D721Med (cell line): ENCODE results near the gene ANO10.
A peak's percentile ranks its signal among the peaks of the same experiment; 100 is the strongest.
"Not testable (repeated sequence)": the region's sequence is repeated elsewhere in the genome, so short reads cannot be mapped to it uniquely, and the experiment has no call there.

Experiments
- DNase-seq: peaks from one replicate; pipeline ENCODE4 v3.0.0; 2011; ENCODE audit warnings: low spot score; ENCODE audit not compliant: insufficient read length
- FAIRE-seq: peaks from 2 replicates; lab custom pipeline; 2011; peaks lifted over from hg19 to GRCh38; lab: Jason Lieb, UNC
- CTCF ChIP-seq: IDR thresholded peaks from 2 replicates; pipeline ENCODE4 v1.5.1; 2012; ENCODE audit warnings: mild to moderate bottlenecking, control low read depth; ENCODE audit not compliant: insufficient read depth; ENCODE audit errors: missing control alignments

ANO10 gene, protein sequence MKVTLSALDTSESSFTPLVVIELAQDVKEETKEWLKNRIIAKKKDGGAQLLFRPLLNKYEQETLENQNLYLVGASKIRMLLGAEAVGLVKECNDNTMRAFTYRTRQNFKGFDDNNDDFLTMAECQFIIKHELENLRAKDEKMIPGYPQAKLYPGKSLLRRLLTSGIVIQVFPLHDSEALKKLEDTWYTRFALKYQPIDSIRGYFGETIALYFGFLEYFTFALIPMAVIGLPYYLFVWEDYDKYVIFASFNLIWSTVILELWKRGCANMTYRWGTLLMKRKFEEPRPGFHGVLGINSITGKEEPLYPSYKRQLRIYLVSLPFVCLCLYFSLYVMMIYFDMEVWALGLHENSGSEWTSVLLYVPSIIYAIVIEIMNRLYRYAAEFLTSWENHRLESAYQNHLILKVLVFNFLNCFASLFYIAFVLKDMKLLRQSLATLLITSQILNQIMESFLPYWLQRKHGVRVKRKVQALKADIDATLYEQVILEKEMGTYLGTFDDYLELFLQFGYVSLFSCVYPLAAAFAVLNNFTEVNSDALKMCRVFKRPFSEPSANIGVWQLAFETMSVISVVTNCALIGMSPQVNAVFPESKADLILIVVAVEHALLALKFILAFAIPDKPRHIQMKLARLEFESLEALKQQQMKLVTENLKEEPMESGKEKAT

GRCh38 chr3:43621656-43622432, at the start of gene ANO10:
TSS of gene ANO10 (minus strand) at chr3:43622011. CDS start at chr3:43605852, 16,159 bp downstream.
- FAIRE-seq, result no peak

GRCh38 chr3:43670635-43671522, 49.1 kb upstream of the ANO10 start:
- TF ChIP-seq CTCF, result no peak
- no peak for DNase-seq
- no peak for FAIRE-seq

More at GRCh38 chr3:43621656-43622432, at the start of gene ANO10:
- TF ChIP-seq CTCF, result no peak
- peak; percentile 69 for DNase-seq

DNA sequence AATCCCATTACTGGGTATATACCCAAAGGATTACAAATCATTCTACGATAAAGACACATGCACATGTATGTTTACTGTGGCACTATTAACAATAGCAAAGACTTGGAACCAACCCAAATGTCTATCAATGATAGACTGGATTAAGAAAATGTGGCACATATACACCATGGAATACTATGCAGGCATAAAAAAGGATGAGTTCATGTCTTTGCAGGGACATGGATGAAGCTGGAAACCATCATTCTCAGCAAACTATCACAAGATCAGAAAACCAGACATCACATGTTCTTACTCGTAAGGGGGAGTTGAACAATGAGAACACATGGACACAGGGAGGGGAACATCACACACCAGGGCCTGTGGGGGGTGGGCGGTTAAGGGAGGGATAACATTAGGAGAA, 43.2 kb upstream of the ANO10 start:
- DNase-seq, FAIRE-seq: not testable (repeated sequence)

DNA sequence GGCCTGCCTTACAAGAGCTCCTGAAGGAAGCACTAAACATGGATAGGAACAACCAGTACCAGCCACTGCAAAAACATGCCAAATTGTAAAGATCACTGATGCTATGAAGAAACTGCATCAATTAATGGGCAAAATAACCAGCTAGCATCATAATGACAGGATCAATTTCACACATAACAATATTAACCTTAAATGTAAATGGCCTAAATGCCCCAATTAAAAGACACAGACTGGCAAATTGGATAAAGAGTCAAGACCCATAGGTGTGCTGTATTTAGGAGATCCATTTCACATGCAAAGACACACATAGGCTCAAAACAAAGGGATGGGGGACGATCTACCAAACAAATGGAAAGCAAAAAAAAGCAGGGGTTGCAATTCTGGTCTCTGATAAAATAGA, 39.6 kb upstream of the ANO10 start:
- FAIRE-seq, result not testable (repeated sequence)

DNA sequence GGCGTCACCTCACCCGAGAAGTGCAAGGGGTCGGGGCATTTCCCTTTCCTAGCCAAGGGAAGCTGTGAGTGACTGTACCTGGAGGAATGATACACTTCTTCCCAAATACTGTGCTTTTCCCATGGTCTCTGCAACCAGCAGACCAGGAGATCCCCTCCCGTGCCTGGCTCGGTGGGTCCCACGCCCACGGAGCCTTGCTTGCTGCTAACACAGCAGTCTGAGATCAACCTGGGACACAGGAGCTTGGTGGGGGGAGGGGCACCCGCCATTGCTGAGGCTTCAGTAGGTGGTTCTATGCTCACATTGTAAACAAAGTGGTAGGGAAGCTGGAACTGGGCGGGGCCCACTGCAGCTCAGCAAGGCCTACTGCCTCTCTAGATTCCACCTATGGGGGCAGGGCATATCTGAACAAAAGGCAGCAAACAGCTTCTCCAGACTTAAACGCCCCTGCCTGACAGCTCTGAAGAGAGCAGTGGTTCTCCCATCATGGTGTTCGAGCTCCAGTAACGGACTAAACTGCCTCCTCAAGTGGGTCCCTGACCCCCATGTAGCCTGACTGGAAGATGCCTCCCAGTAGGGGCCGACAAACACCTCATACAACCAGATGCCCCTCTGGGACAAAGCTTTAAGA, 37.6 kb upstream of the ANO10 start:
- TF ChIP-seq CTCF, result no peak
- FAIRE-seq (no peak), DNase-seq (no peak)

More for the DNA sequence above, 39.6 kb upstream of the ANO10 start:
- DNase-seq, result not testable (repeated sequence)

- not testable (repeated sequence) for DNase-seq, FAIRE-seq
Observed at GRCh38 chr3:43656390-43656789, 34.6 kb upstream of the ANO10 start.

DNA sequence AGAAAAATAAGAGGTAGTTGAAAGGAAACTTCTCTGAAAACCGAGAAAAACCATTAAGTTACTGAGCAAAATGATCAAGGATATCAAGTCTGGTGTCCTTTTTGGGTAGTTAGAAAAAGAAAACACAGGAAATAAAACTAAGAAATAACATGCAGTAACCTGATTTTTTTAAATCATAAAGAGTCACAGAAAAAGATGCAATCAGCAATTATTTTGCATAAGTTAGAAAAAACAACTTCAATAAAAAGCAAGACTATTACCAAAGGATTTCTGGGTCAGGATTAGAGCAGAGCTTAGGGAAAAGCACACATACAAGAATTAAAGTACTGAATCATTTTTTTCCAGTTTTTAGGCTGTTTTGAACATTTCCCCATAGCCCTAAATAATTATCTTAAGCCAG, 28.5 kb upstream of the ANO10 start:
- FAIRE-seq (no peak), DNase-seq (no peak)
- TF ChIP-seq CTCF, result no peak
